HG03460 (cell line): ENCODE data around the gene AOPEP.

Experiments used
- ATAC-seq: cut with Tn5 transposase; IDR thresholded peaks from one replicate; pipeline ENCODE4 v1.9.1; 2021; ENCODE audit not compliant: unreplicated experiment

Gene AOPEP

DNA sequence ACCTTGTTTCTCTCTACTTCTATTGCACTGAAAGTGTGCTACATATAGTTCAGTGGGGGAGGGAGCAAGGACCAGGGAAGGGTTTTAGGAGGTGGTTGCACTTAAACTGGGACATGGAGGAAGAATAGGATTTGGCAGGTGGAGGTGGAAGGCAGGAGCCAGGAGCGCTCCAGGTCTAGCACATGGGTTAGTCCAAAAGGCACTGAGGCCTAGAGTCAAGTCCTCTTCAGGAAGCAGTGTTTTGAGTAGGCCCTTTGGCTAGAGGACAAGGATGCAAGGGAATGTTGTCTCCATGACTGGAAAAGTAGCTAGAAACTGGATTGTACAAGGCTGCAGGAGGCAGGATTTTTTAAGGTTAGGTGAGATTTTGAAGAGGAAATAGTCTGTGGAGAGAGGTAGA, 31.5 kb downstream of the AOPEP start:
- no peak for ATAC-seq

DNA sequence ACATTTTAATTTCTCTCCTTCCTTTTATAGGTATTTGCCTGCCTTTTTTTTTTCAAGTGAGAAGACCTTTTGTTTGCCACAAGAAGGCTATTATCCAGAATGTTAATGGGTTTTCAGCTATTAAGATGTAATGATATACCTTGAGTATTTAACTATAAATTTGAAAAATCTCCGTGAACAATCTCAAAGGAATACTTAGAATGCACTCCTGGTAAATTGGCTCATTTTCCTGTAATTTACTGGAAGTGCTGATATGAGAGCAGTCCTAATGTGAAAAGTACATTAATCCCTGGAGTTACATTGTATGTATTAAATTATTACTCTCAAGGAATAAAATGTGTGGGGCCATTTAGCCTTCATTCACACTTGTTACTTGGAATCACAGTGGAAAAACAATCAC, 32.4 kb downstream of the AOPEP start:
- no peak for ATAC-seq

DNA sequence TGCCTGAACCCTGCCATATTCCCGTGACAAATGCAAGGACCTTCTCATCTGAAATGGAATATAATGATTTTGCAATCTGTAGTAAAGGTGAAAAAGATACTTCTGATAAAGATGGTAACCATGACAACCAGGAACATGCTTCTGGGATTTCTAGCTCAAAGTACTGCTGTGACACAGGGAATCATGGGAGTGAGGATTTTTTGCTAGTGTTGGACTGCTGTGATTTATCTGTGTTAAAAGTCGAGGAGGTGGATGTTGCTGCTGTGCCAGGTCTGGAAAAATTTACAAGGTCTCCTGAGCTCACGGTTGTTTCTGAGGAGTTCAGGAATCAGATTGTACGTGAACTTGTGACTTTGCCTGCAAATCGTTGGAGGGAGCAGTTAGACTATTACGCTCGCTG, 33.5 kb downstream of the AOPEP start:
- ATAC-seq, result no peak

DNA sequence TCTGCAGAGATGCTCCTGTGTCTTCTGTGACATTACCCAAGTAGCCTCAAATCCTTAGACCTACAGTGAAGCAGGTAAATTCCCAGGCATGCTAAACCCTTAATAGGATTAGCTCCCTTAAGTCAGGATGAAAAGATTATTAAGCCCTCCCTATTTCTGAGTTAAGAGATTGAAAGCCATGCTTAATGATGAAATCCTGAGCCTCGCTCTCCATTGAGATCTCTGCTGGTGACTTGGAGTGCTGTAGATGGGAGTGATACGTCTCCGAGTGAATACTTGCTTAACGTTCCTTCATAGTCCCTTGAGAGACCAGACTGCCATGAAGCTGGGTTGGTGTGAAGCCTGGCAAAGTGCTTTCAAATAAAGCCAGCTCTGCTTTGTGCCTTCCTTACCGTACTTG, 34.2 kb downstream of the AOPEP start:
- ATAC-seq, result no peak

DNA sequence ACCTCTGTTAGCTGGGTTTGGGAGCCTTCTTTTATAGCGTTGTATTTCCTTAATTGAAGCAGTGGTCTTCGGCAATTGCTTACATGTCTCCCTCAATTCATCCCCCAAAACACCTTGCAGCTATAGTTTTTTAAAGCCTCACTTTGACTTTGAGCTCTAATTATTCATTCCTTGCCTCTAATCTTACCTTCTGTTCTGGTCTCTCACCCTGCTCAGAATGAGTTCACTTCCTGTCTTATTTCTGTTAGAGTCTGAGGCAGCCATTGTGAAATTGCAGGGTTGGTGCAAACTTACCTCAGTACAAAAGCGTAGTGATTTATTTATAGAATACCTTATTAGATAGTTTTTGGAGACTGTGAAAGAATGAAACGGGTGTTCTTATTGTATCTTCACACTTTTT, 35.0 kb downstream of the AOPEP start:
- no peak for ATAC-seq

DNA sequence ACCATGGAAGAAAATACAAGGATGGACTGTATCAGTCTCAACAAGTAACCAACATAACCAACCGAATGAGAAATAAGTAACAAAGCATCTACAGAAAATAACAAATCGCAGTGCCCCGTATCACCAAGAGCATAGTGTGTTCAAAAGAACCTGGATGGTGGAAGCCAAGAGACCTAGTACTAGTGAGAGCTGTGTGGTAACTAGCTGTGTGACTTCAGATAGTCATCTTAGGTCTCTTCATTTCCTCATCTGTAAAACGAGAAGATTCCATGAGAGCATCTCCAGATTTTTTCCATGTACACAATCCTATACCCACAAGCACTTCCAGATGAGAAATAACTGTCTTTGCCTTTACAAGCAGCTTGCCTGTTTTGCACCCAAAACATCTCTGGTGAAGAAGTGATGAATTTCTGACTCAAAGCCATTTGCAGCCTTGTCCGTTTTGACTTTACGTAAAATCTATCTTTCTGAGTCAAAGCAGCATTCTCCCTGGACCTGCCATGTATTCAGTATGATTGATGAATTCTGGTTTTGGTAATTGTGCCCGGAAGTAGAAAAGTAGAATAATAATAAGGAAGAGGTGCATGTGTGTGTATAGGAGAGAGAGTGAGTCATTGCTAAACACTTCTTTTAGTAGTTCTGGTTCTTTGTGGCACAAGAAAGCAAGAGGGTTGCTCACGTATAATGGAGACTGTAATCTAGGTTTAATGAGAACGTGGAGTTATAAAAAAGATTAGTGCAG, 41.0 kb downstream of the AOPEP start:
- no peak for ATAC-seq

DNA sequence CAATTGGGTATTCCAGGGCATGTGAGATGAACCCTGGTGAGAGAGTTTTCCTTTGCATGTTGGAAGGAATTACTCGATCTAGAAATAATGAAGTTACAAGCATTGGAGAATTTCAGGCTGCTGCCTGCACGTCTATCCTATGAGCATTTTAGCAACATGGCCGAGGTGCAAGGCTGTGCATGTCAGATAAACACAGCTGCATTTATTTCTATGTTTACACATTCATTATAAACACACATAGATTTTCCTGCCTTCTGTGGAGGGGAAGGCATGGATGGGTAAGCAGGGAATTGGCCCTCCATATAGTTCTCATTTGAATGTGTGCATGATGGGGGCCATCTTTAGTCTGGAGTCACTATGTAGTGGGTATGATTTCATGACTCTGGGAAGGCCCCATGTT, 42.3 kb downstream of the AOPEP start:
- no peak for ATAC-seq

DNA sequence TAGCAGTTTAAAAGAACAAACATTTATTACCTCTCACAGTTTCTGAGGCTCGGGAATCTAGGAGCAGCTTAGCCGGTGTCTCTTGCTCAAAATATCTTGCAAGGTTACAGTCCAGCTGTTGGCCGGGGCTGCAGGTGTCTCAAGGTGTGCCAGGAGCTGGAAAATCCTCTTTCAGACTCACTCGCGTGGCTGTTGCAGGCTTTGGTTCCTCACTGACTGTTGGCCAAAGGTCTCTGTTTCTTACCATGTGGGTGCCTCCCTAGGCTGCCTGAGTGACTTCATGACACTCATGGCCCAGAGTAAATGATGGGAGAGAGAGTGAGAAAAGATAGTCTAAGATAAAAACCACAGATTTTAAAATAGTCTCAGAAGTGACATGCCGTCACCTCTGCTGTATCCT, 43.8 kb downstream of the AOPEP start:
- ATAC-seq, result no peak

DNA sequence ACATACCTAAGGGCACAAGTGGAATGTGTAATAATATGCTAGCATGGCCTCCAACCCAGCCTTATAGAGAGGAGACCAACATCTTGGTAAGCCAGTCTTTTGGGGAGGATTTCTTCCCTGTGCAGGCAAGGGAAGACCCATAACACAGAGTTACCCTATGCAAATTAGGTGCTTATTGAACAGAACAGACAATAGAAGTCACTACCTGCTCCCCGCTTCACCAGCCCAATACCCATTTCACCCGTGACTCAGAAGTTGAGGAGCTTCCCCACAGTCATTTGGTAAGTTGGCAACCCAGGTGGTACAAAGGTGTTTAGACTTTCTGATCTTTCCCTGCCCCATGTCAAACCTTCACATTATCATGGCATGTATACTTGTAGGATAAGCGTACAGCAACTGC, 44.6 kb downstream of the AOPEP start:
- no peak for ATAC-seq

DNA sequence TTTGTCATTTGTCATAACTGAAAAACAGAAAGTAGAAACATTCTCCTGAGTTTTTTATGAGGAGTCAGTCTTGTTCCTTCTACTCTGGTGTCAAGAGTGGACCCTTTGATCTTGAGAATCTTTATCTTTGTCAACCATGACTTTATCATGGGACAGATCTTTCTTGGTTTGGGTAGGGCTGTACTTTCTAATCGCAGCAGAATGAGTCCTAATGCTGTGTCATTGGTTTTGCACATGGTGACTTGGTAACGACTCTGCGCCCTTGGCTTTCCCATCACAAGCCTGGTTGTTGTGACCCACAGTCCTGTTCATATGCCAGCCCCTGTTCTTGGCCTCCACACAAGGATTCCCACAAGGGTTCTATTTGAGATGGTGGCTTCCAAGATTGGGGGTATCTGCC, 45.6 kb downstream of the AOPEP start:
- ATAC-seq, result no peak

DNA sequence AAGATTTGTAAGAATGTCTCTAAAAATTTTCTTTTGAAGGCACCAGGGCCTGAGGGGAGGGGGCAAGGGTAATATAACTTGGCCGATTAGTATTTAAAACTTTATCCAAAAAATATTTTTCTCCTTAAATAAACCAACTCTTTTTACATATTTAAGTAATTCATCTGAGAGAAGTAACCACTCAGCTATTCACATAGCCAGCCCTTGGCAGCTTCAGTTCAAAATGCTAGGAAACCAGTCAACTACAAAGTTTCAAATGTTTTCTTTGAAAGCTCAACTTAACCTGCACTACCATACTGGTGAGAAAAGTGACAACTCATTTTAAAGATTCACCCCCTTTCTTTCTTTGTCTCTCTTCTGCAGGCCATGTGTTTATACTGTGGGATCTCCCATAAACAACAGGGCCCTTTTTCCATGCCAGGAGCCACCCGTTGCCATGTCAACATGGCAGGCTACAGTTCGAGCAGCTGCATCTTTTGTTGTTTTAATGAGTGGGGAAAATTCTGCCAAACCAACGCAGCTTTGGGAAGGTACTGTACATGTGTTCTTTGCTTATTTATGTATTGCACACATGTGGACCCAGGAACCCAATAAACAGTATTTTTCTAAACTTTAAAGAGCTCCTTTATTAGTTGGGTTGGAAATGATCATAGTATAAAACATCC, 46.3 kb downstream of the AOPEP start:
- ATAC-seq, result no peak

DNA sequence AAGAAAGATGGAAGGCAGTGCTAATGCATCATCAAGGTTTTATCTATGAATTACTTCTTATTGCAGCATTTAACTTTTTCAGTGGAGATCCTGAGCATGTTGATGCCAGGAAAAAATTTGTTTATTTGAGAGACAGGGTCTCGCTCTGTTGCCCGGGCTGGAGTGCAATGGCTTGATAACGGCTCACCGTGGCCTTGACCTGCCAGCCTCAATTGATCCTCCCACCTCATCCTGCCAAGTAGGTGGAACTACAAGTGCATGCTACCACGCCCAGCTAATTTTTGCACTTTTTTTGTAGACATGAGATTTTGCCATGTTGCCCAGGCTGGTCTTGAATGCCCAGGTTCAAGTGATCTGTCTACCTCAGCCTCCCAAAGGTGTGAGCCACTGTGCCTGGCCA, 47.2 kb downstream of the AOPEP start:
- ATAC-seq, result no peak

DNA sequence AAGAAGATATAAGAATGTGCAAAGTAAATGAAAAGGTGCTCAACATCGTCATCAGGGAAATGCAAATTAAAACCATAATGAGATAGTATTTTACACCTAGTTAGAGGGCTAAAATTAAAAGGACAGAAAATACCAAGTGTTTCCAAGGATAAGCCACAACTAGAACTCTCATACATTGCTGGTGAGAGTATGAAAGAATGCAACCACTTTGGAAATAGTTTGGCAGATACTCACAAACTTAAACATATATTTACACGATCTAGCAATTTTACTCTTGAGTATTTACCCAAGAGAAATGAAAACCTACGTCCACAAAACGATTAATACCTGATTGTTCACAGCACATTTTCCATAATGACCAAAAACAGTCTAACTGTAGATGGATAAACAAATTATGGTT, 51.5 kb downstream of the AOPEP start:
- ATAC-seq, result no peak

DNA sequence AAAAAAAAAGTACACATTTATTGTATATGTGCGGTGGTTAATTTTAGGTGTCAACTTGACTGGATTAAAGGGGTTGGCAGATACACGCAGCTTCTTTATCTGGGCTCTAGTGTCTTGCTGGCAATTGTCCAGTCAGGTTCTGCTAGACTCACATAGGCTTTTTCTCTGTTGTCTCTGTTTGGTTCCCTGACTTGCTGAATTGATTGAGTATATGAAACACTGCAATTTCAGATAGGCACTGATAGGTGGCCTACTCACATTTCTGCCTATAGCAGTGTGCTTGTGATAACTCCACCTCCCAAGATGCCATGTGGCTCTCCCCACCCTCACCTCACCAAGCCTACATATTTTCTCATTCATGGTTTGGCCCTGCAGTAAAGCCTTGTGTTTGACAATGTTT, 52.5 kb downstream of the AOPEP start:
- no peak for ATAC-seq

DNA sequence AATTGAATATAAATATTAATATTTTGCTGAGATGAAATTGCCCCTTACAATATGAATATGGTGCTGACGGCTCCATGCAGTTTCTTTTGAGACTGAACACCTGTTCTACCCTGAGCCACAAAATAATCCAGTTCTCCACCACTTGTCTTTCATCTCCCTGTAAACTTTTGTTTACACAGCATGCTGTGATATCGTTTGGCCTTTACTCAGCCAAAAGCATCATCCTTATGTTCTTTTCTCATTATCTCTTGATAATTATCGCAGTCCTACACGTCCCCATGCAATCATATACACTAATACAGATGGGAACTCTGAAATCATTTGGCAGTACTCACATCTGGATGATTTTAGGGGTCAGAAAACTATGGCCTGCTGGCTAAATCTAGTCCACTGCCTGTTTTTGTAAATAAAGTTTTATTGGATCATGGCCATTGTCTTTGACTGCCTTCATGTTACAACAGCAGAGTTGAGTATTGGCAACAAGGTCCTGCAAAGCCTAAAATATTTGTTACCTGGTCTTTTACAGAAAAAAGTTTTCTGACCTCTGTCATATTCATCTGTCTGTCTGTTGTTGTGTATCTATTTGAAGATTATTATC, 53.3 kb downstream of the AOPEP start:
- ATAC-seq, result no peak

DNA sequence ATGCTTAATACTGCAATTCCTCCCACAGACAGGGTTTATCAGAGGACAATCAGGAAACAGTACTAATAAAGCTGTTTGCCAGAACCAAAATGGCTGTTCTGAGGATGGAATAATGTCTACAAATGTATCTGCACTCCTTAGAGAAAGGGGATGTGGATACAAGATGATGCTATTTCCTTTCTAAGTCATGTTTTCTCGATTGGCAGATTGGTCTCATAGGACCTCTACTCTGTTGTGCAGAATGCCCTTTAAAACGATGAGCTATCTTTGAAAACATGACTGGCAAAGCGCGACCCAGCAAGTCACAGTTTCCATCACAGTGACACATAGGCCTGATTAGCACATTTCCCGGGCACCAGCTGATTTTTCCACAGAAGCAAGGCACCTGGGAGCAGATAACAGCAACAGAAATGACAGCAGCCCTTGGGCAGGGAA, 54.0 kb downstream of the AOPEP start:
- no peak for ATAC-seq

DNA sequence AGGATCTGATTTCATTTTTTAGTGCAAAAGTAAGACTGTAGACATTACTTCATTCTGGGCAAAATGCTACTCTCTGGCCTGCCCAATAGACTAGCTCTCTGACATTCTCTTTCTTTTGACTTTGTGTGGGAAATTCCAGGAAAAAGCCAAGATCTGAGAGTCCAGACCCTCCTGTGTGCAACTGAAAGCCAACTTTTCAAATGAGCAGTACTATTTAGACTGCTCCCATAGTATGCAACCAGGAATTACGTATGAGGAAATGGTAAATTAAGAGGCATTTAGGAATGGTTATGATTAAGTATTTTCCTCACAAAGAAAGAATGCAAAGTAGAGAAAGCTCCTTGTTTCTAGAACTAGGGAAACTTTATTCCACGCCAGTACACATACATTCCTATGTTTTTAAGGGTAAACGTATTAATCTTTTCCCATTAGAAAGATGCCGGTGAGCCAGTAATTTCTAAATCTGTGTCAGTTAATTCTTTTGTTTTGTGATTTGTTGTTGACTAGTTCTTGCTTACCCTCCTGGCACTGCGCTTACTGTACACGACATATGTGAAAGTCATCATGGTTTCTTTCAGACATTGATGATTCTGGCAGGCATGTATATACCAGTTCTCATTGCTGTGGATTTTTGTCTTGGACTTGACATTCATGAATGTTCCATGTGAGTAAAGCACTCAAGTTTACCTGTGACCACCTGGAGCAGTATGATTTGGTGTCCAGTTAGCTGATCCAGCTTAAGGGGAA, 56.0 kb downstream of the AOPEP start:
- ATAC-seq, result no peak

DNA sequence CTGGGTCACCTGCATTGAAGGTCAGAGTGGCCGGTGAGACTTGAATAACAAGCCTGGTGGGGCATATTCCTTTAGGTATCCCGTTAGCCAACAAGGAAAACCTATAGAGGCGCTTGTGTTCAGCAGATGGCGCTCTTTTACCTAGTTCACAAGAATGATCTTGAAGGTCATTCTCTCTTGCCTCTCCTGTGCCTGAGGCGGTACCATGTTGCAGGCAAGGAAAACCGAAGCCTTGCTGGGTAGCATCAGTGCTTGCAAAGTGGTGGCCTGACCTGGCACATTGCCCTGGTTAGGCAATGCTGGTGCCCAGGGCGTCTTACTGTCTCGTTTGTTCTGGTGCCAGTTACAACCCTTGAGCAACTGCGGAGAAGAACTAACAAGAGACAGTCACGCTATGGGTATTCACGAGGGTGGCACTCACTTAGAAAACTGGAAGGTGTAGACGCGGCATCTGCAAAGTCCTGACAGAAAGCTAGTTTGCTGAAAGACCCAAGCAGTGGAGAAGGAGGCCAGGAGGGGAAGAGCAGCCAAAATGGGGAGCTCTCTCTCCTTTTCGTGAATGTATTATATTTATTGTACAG, 56.7 kb downstream of the AOPEP start:
- ATAC-seq, result no peak

DNA sequence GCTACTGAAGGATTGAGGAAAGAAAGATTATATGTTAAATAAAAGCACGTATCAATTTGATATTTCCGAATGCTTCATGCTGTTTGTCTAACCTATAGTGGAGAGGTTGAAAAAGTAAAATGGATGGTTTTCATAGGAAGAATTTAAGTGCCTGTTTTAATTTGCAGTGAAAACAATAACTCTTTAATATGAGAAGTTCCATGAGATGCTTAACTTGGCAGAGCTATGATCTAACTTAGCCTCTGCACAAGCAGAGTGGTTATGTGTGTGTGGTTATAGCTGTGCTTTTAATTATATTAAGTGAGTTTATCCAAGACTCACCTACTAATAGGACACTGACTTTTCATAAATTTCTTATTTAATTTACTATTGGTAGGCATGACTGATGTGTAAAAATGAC, 57.4 kb downstream of the AOPEP start:
- no peak for ATAC-seq

DNA sequence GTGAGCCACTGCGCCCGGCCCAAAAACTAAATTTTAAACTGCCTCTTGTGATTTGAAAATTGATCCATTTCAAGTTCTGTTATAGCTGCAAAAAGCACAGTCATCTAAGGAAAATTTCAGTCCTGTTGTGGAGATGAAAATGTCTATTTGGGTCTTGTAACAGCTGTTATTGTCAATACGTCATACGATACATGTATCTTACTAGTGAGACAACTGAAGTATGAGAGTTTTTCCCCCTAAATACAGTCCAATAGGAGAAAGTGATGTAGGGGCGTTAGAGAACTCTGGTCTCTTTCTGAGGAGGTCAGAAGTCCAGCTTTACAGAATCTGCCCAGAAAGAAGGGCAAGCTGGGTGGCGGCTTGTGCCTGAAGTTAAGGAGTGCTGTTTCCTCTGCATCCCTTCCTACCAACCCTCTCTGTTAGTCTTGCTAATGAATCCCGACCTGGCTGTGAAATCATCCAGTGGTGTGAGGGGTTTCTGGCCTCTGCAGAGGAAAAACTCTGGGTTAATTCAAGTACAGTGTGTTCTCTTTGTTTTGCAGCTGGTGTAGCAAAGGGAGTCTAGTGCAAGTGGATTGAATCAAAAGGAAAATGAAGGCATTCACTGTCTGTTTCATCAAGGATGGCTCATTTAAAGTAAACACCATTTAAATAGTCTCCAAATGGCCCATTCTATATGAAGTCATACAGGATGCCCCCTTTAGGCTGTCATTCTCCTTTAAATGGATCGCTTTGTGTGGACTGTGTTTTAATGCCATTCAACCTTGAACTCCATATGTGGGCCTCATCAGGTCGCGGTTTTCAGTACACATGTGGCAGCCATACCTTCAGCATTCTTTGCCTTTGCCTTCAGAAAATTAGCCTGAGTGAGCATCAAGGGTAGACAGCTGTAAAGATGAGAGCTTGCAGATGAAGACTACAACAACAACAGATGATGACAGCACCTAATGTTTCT, 59.0 kb downstream of the AOPEP start:
- ATAC-seq, result no peak
